Gastroesophageal sphincter (tissue), 4 donors: ENCODE data around the gene C6orf47. TPM values are rescaled to one million over a fixed set of nuclear protein-coding genes. Genes with fewer than 3 reads are reported as not detected.

Experiments
- ATAC-seq: fragments of 150-250 bp; one replicate; pipeline ENCODE4 v1.9.1; 2016; ENCODE audit warnings: mild to moderate bottlenecking, moderate library complexity
- H3K27ac ChIP-seq, 4 donors: fragments of 200-600 bp; sonication (generic) in 3 of 4; 1 replicate in 3 of 4; 2 replicates in 1 of 4; pipeline ENCODE4 v1.5.1; 2016 to 2019
- H3K27me3 ChIP-seq: fragments of 200-600 bp; sonication (generic); one replicate; pipeline ENCODE4 v1.5.1; 2019
- H3K36me3 ChIP-seq, 2 donors: fragments of 200-600 bp; sonication (generic); one replicate each; pipeline ENCODE4 v1.5.1; 2019; ENCODE audit warnings: control low read depth in 1 of 2
- H3K4me1 ChIP-seq, 3 donors: fragments of 200-600 bp; sonication (generic); 1 replicate in 2 of 3; 2 replicates in 1 of 3; pipeline ENCODE4 v1.5.1; 2016 to 2019; ENCODE audit warnings: control low read depth in 2 of 3
- H3K4me3 ChIP-seq, 2 donors: fragments of 200-600 bp; sonication (generic); one replicate each; pipeline ENCODE4 v1.5.1; 2019; ENCODE audit warnings: mild to moderate bottlenecking in 1 of 2, moderate library complexity in 1 of 2
- H3K9me3 ChIP-seq, 3 donors: fragments of 200-600 bp; sonication (generic); one replicate each; pipeline ENCODE4 v1.5.1; 2017 to 2019; ENCODE audit warnings: control low read depth in 2 of 3
- CTCF ChIP-seq, 4 experiments: fragments of 200-600 bp in 2 of 4; fragments of 450-650 bp in 2 of 4; sonication (generic) in 1 of 4; IDR thresholded peaks; one replicate each; pipeline ENCODE4 v1.5.1; 2017 to 2019; ENCODE audit warnings: antibody characterized with exemption in 4 of 4, mild to moderate bottlenecking in 2 of 4, moderate library complexity in 2 of 4
- EP300 ChIP-seq: sonication (generic); formaldehyde crosslinking; IDR thresholded peaks from one replicate; pipeline ENCODE4 v1.6.1; 2017; ENCODE audit warnings: antibody characterized with exemption, mild to moderate bottlenecking
- POLR2A ChIP-seq, 2 donors: fragments of 450-650 bp; IDR thresholded peaks; one replicate each; pipeline ENCODE4 v1.6.1; 2017; ENCODE audit warnings: antibody characterized with exemption in 2 of 2, mild to moderate bottlenecking in 2 of 2, moderate library complexity in 1 of 2
- POLR2AphosphoS5 ChIP-seq: sonication (generic); formaldehyde crosslinking; IDR thresholded peaks from one replicate; pipeline ENCODE4 v1.6.1; 2017; ENCODE audit warnings: antibody characterized with exemption
- WGBS, 2 donors: methylation state at CpG; one replicate each; pipeline ENCODE4 v1.1.5; 2018; ENCODE audit warnings: low coverage in 1 of 2; 5-methylcytosine and 5-hydroxymethylcytosine counted together
- total RNA-seq, 4 donors: library from RNA; depleted of rRNA; stranded (reverse); fragments of >200 nt; gene quantifications; one replicate each; pipeline ENCODE4 v1.1.0, GENCODE V29; 2016

The C6orf47 gene
- total RNA-seq, 4 donors from 2014 or later, result 30.0 to 40.0 (median 36.1) TPM

- Histone ChIP-seq H3K27me3 (no peaks in the 10 kb centered on the region), H3K27ac (no peak overlapping the region), H3K36me3 (peaks cover 0 to 100% of the 10 kb centered on the region in 2 donors), H3K4me3 (no peak overlapping the region), H3K4me1 (no peaks in the 10 kb centered on the region), H3K9me3 (no peaks in the 10 kb centered on the region)
- 70 to 80% methylated on average over 2 of the region's 4 CpGs for WGBS, 2 donors
- no peak for ATAC-seq
- TF ChIP-seq POLR2A (IDR thresholded peaks at IDR 0.05) (no peak), CTCF (IDR thresholded peaks at IDR 0.05) (no peak), EP300 (no peak), POLR2AphosphoS5 (no peak)
Observed at GRCh38 chr6:31692353-31692752, 31.8 kb upstream of the C6orf47 start.

GRCh38 chr6:31691564-31692108 lies 31.1 kb upstream of the C6orf47 start:
- H3K9me3 ChIP-seq, result no peaks in the 10 kb centered on the region
- no peak overlapping the region for H3K4me3 ChIP-seq
- H3K36me3 ChIP-seq, result peaks cover 0 to 100% of the 10 kb centered on the region in 2 donors
- no peak for ATAC-seq
- WGBS, 2 donors, result 80% methylated on average over 3 of the region's 12 CpGs; no CpG with 5 or more reads in 1 of the 2 donors
- TF ChIP-seq CTCF (IDR thresholded peaks at IDR 0.05) (no peak), POLR2AphosphoS5 (no peak), POLR2A (IDR thresholded peaks at IDR 0.05) (no peak), EP300 (no peak)
- H3K4me1 ChIP-seq, result no peaks in the 10 kb centered on the region
- H3K27ac ChIP-seq, result no peak overlapping the region
- H3K27me3 ChIP-seq, result no peaks in the 10 kb centered on the region

- 71 to 84% methylated on average over 6 of the region's 6 CpGs for WGBS, 2 donors
- no peak for ATAC-seq
- TF ChIP-seq CTCF (IDR thresholded peaks at IDR 0.05) (no peak), POLR2A (IDR thresholded peaks at IDR 0.05) (no peak), POLR2AphosphoS5 (no peak), EP300 (no peak)
- Histone ChIP-seq H3K27ac (no peak overlapping the region), H3K27me3 (no peaks in the 10 kb centered on the region), H3K4me1 (no peaks in the 10 kb centered on the region), H3K9me3 (no peaks in the 10 kb centered on the region), H3K4me3 (no peak overlapping the region), H3K36me3 (peaks cover 0 to 100% of the 10 kb centered on the region in 2 donors)
Observed at GRCh38 chr6:31691078-31691463, 30.5 kb upstream of the C6orf47 start.

- Histone ChIP-seq H3K36me3 (peaks cover 0 to 100% of the 10 kb centered on the region in 2 donors), H3K4me1 (no peaks in the 10 kb centered on the region), H3K27me3 (no peaks in the 10 kb centered on the region), H3K4me3 (no peak overlapping the region), H3K27ac (no peak overlapping the region), H3K9me3 (no peaks in the 10 kb centered on the region)
- TF ChIP-seq CTCF (IDR thresholded peaks at IDR 0.05) (no peak), POLR2A (IDR thresholded peaks at IDR 0.05) (no peak), EP300 (no peak), POLR2AphosphoS5 (no peak)
- no peak for ATAC-seq
- WGBS, 2 donors, result 36 to 48% methylated on average over 5 of the region's 10 CpGs
Observed at GRCh38 chr6:31690231-31691077, 29.9 kb upstream of the C6orf47 start.
